H9 (cell line): ENCODE data around the gene S1PR5. TPM values are rescaled to one million over a fixed set of nuclear protein-coding genes. Genes with fewer than 3 reads are reported as not detected.

Experiments used
- DNase-seq: peaks from one replicate; pipeline ENCODE4 v3.0.0-alpha.2; 2017
- H2AFZ ChIP-seq: one replicate; pipeline ENCODE4 v1.6.1; 2013; ENCODE audit warnings: mild to moderate bottlenecking, low read length, control low read depth, moderate library complexity
- H2AK5ac ChIP-seq: 2 replicates; pipeline ENCODE4 v1.6.1; 2013; ENCODE audit warnings: low read length, control low read depth, mixed read lengths; ENCODE audit not compliant: insufficient read length
- H2BK120ac ChIP-seq: one replicate; pipeline ENCODE4 v1.6.1; 2013; ENCODE audit warnings: low read depth, mild to moderate bottlenecking, low read length, control low read depth, inconsistent platforms; ENCODE audit not compliant: poor library complexity, severe bottlenecking
- H2BK12ac ChIP-seq: 2 replicates; pipeline ENCODE4 v1.6.1; 2013; ENCODE audit warnings: low read length, control low read depth, mixed read lengths, low read depth; ENCODE audit not compliant: insufficient read length
- H2BK15ac ChIP-seq: 2 replicates; pipeline ENCODE4 v1.6.1; 2013; ENCODE audit warnings: low read depth, low read length, control low read depth
- H2BK20ac ChIP-seq: one replicate; pipeline ENCODE4 v1.6.1; 2013; ENCODE audit warnings: low read depth, mild to moderate bottlenecking, low read length, control low read depth, inconsistent platforms; ENCODE audit not compliant: poor library complexity, severe bottlenecking
- H2BK5ac ChIP-seq: 2 replicates; pipeline ENCODE4 v1.6.1; 2013; ENCODE audit warnings: low read length, control low read depth, mixed read lengths; ENCODE audit not compliant: insufficient read length
- H3K14ac ChIP-seq: 2 replicates; pipeline ENCODE4 v1.6.1; 2013; ENCODE audit warnings: low read length, control low read depth; ENCODE audit not compliant: insufficient read depth
- H3K18ac ChIP-seq: 2 replicates; pipeline ENCODE4 v1.6.1; 2013; ENCODE audit warnings: low read depth, mild to moderate bottlenecking, mixed read lengths, low read length, control low read depth; ENCODE audit not compliant: insufficient read length
- H3K23ac ChIP-seq: 2 replicates; pipeline ENCODE4 v1.6.1; 2013; ENCODE audit warnings: low read length, control low read depth, mixed read lengths, low read depth; ENCODE audit not compliant: insufficient read length
- H3K23me2 ChIP-seq: 2 replicates; pipeline ENCODE4 v1.6.1; 2013; ENCODE audit warnings: low read depth, mild to moderate bottlenecking, mixed read lengths, low read length, control low read depth; ENCODE audit not compliant: insufficient read length, poor library complexity, severe bottlenecking
- H3K27ac ChIP-seq: 2 replicates; pipeline ENCODE4 v1.5.1; 2013; ENCODE audit warnings: low read length, control low read depth, mixed read lengths, low read depth; ENCODE audit not compliant: insufficient read length
- H3K27me3 ChIP-seq: 2 replicates; pipeline ENCODE4 v1.6.1; 2013; ENCODE audit warnings: low read length, control low read depth, inconsistent platforms; ENCODE audit not compliant: insufficient read depth
- H3K4ac ChIP-seq: 2 replicates; pipeline ENCODE4 v1.6.1; 2013; ENCODE audit warnings: low read depth, mild to moderate bottlenecking, control low read depth, inconsistent platforms, low read length, moderate library complexity
- H3K4me1 ChIP-seq: 2 replicates; pipeline ENCODE4 v1.6.1; 2013; ENCODE audit warnings: low read length, control low read depth, inconsistent platforms; ENCODE audit not compliant: insufficient read depth
- H3K4me2 ChIP-seq: 2 replicates; pipeline ENCODE4 v1.6.1; 2013; ENCODE audit warnings: low read length, control low read depth, mixed read lengths; ENCODE audit not compliant: insufficient read length, insufficient read depth
- H3K56ac ChIP-seq: 2 replicates; pipeline ENCODE4 v1.6.1; 2013; ENCODE audit warnings: low read depth, mild to moderate bottlenecking, mixed read lengths, low read length, control low read depth; ENCODE audit not compliant: insufficient read length
- H3K79me1 ChIP-seq: 2 replicates; pipeline ENCODE4 v1.6.1; 2013; ENCODE audit warnings: low read depth, mild to moderate bottlenecking, moderate library complexity, low read length, control low read depth, inconsistent platforms; ENCODE audit not compliant: insufficient read depth, poor library complexity, severe bottlenecking
- H3K79me2 ChIP-seq: 2 replicates; pipeline ENCODE4 v1.6.1; 2013; ENCODE audit warnings: low read length, control low read depth, inconsistent platforms; ENCODE audit not compliant: insufficient read depth
- H3K9ac ChIP-seq: 2 replicates; pipeline ENCODE4 v1.6.1; 2013; ENCODE audit warnings: low read length, control low read depth, mixed read lengths; ENCODE audit not compliant: insufficient read length; ENCODE audit errors: extremely low read depth
- H3K9me3 ChIP-seq: one replicate; pipeline ENCODE4 v1.6.1; 2013; ENCODE audit warnings: low read depth, low read length, inconsistent platforms; ENCODE audit not compliant: control insufficient read depth
- H3T11ph ChIP-seq: one replicate; pipeline ENCODE4 v1.6.1; 2013; ENCODE audit warnings: mild to moderate bottlenecking, low read length, control low read depth, inconsistent platforms
- H4K20me1 ChIP-seq: one replicate; pipeline ENCODE4 v1.6.1; 2013; ENCODE audit not compliant: control insufficient read depth, insufficient read length, insufficient read depth
- H4K5ac ChIP-seq: 2 replicates; pipeline ENCODE4 v1.6.1; 2013; ENCODE audit warnings: low read depth, mild to moderate bottlenecking, mixed read lengths, low read length, control low read depth; ENCODE audit not compliant: insufficient read length
- H4K8ac ChIP-seq: replicated peaks from 2 replicates; pipeline ENCODE4 v1.6.1; 2013; ENCODE audit warnings: low read length, control low read depth, mixed read lengths, low read depth; ENCODE audit not compliant: insufficient read length
- H4K91ac ChIP-seq: 2 replicates; pipeline ENCODE4 v1.6.1; 2013; ENCODE audit warnings: low read depth, mild to moderate bottlenecking, moderate library complexity, mixed read lengths, low read length, control low read depth; ENCODE audit not compliant: insufficient read length
- H3K27ac Mint-ChIP-seq, 3 experiments: 2 replicates in 2 of 3; 3 replicates in 1 of 3; pipeline ENCODE4 v1.8.0; 2020 to 2021; ENCODE audit warnings: mixed read lengths in 3 of 3, mild to moderate bottlenecking in 1 of 3, moderate library complexity in 1 of 3
- H3K27me3 Mint-ChIP-seq: 2 replicates; pipeline ENCODE4 v1.8.0; 2021; ENCODE audit warnings: low read depth, mild to moderate bottlenecking, moderate library complexity, mixed read lengths
- H3K36me3 Mint-ChIP-seq, 3 experiments: 2 replicates in 2 of 3; 3 replicates in 1 of 3; pipeline ENCODE4 v1.8.0; 2020 to 2021; ENCODE audit warnings: low read depth in 3 of 3, mixed read lengths in 3 of 3; ENCODE audit not compliant: insufficient read depth in 1 of 3
- H3K4me1 Mint-ChIP-seq, 2 experiments: 2 replicates each; pipeline ENCODE4 v1.8.0; 2020; ENCODE audit warnings: mixed read lengths in 2 of 2
- H3K4me3 Mint-ChIP-seq, 2 experiments: 2 replicates in 1 of 2; 3 replicates in 1 of 2; pipeline ENCODE4 v1.8.0; 2020 to 2021; ENCODE audit warnings: mild to moderate bottlenecking in 2 of 2, mixed read lengths in 2 of 2, moderate library complexity in 1 of 2
- H3K9me3 Mint-ChIP-seq, 2 experiments: 2 replicates in 1 of 2; 3 replicates in 1 of 2; pipeline ENCODE4 v1.8.0; 2020; ENCODE audit warnings: mild to moderate bottlenecking in 2 of 2, mixed read lengths in 2 of 2, moderate library complexity in 1 of 2
- WGBS: extraction: QIAGEN DNeasy Blood & Tissue Kit; methylation state at CpG from one replicate; pipeline ENCODE4 v1.1.7; 2013; ENCODE audit warnings: missing lambda C conversion rate, low lambda C conversion rate, mixed read lengths; ENCODE audit not compliant: insufficient read length; ENCODE audit errors: extremely low coverage; 5-methylcytosine and 5-hydroxymethylcytosine counted together
- total RNA-seq: library from RNA; stranded (reverse); gene quantifications from 2 replicates; pipeline ENCODE4 v1.2.1, GENCODE V29; 2021
- TF ChIP-seq, protein P1 (sequence below): fragments of 200-600 bp; sonication (generic); conservative IDR thresholded peaks from 3 replicates; pipeline ENCODE4 v1.8.0; 2021; ENCODE audit warnings: antibody characterized with exemption, mild to moderate bottlenecking

Gene S1PR5
- total RNA-seq, 1 experiment from 2014 or later, result 8.1 TPM

DNA sequence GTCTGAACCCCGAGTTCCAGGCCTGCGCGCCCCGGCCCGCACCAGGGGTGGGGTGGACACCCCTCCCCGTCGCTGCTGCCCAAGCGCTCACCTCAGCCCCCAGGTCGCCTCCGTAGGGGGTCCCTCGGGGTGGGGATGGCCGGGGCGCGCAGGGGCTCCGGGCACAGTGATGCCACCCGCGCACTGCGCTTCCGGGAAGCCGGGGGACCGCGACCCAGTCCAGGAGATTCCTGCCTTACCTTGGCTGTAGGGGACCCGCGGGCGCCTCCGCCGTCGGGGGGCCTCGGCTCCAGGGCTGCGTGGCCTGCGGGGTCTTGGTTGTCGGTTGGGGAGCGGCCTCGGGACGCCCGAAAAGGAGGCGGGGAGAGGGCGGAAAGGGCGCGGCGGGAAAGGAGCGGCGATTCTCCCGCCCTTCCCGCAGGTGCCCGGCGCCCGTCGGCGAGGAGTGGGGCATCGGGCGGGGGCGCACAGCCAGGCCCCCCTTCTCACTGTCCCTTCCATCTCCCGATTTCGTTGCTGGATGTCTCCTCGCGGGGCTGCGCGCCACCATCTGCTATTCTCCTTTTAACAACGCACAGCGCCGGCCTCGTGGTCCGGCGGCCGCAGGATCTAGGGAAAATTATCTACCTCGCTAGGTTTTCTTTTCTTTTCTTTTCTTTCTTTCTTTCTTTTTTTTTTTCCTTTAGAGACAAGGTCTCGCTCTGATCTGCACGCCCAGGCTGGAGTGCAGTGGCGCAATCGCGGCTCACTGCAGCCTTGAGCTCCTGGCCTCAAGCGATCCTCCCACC lies 14.1 kb downstream of the S1PR5 start, which contains the start of gene KEAP1:
Gene KEAP1, minus strand, starts transcription at position 355 of the 788 bp plus-strand sequence. CDS start 3,323 bp downstream, outside the sequence.
- Histone ChIP-seq H3K79me1 (peaks cover 2% of the 10 kb centered on the region), H3K18ac (peak within 1 kb of the TSS; percentile 97), H3K27ac (no peak within 1 kb of the TSS), H2BK120ac (peak within 1 kb of the TSS; percentile 95), H3K9ac (peak within 1 kb of the TSS; percentile 71), H2AFZ (no peak within 1 kb of the TSS), H4K5ac (no peak within 1 kb of the TSS), H3K23ac (no peak within 1 kb of the TSS), H4K8ac (no peak within 1 kb of the TSS), H3K56ac (no peak within 1 kb of the TSS), H3T11ph (no peak within 1 kb of the TSS), H3K27me3 (no peaks in the 10 kb centered on the region), H2AK5ac (no peak within 1 kb of the TSS), H2BK5ac (no peak within 1 kb of the TSS), H3K79me2 (peaks cover 15% of the 10 kb centered on the region; the same call in 1 of the 2 replicates), H2BK20ac (no peak within 1 kb of the TSS), H2BK15ac (no peak within 1 kb of the TSS), H3K4ac (peak within 1 kb of the TSS; percentile 12; the same call in 1 of the 2 replicates), H3K14ac (peak within 1 kb of the TSS; percentile 98), H4K91ac (peak within 1 kb of the TSS; percentile 96), H4K20me1 (no peaks in the 10 kb centered on the region), H3K23me2 (peaks cover 7% of the 10 kb centered on the region), H3K4me2 (peak within 1 kb of the TSS; percentile 91), H3K9me3 (no peaks in the 10 kb centered on the region), H3K4me1 (peaks cover 2% of the 10 kb centered on the region; the same call in 1 of the 2 replicates), H2BK12ac (peak within 1 kb of the TSS; percentile 30)
- DNase-seq, result peak; percentile 55
- Mint-ChIP-seq H3K9me3 (no peaks in the 10 kb centered on the region), H3K4me3 (peak within 1 kb of the TSS; percentile 74 to 88), H3K27me3 (peaks cover 3% of the 10 kb centered on the region), H3K4me1 (peaks cover 18 to 30% of the 10 kb centered on the region in 2 experiments), H3K36me3 (peaks cover 13 to 26% (median 23%) of the 10 kb centered on the region in 3 experiments), H3K27ac (peak within 1 kb of the TSS; percentile 64 to 95 (median 92); a peak in 6 of 7 replicates)
- WGBS, result no CpG with 5 or more reads among the region's 73 CpGs
- TF ChIP-seq, protein P1, sequence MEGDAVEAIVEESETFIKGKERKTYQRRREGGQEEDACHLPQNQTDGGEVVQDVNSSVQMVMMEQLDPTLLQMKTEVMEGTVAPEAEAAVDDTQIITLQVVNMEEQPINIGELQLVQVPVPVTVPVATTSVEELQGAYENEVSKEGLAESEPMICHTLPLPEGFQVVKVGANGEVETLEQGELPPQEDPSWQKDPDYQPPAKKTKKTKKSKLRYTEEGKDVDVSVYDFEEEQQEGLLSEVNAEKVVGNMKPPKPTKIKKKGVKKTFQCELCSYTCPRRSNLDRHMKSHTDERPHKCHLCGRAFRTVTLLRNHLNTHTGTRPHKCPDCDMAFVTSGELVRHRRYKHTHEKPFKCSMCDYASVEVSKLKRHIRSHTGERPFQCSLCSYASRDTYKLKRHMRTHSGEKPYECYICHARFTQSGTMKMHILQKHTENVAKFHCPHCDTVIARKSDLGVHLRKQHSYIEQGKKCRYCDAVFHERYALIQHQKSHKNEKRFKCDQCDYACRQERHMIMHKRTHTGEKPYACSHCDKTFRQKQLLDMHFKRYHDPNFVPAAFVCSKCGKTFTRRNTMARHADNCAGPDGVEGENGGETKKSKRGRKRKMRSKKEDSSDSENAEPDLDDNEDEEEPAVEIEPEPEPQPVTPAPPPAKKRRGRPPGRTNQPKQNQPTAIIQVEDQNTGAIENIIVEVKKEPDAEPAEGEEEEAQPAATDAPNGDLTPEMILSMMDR, result no peak
